DND-41 (cell line): ENCODE results near the gene NOL11.

Experiments used
- ATAC-seq: fragments of 200-7000 bp; cut with Tn5 transposase; 3 replicates; pipeline ENCODE4 v1.9.1; 2021; ENCODE audit warnings: low read depth; ENCODE audit not compliant: insufficient read depth
- DNase-seq: peaks from one replicate; pipeline ENCODE4 v3.0.0-alpha.2; 2020
- H2AFZ ChIP-seq: 2 replicates; pipeline ENCODE4 v1.6.0; 2012; ENCODE audit warnings: low read depth, low read length
- H3K27ac ChIP-seq: 2 replicates; pipeline ENCODE4 v1.5.1; 2012; ENCODE audit warnings: low read length, inconsistent platforms
- H3K27me3 ChIP-seq: fragments of 200-600 bp; sonication (generic); 2 replicates; pipeline ENCODE4 v1.6.0; 2012; ENCODE audit warnings: low read length, mild to moderate bottlenecking, inconsistent platforms; ENCODE audit not compliant: insufficient read depth, poor library complexity
- H3K36me3 ChIP-seq: 2 replicates; pipeline ENCODE4 v1.5.1; 2012; ENCODE audit warnings: low read length, inconsistent platforms; ENCODE audit not compliant: insufficient read depth
- H3K4me1 ChIP-seq: 2 replicates; pipeline ENCODE4 v1.5.1; 2012; ENCODE audit warnings: mild to moderate bottlenecking, low read length; ENCODE audit not compliant: insufficient read depth
- H3K4me2 ChIP-seq: 2 replicates; pipeline ENCODE4 v1.6.0; 2012; ENCODE audit warnings: mild to moderate bottlenecking, moderate library complexity, low read length, inconsistent platforms; ENCODE audit not compliant: insufficient read depth
- H3K4me3 ChIP-seq, 2 experiments: fragments of 200-600 bp in 1 of 2; shearing (Covaris generic) in 1 of 2; 2 replicates each; pipeline ENCODE4 v1.5.1; 2012 to 2016; ENCODE audit warnings: inconsistent platforms in 2 of 2, low read length in 2 of 2, mild to moderate bottlenecking in 2 of 2, low read depth in 1 of 2, moderate library complexity in 1 of 2
- H3K79me2 ChIP-seq: 2 replicates; pipeline ENCODE4 v1.6.0; 2012; ENCODE audit warnings: low read length, inconsistent platforms; ENCODE audit not compliant: insufficient read depth
- H3K9ac ChIP-seq: 2 replicates; pipeline ENCODE4 v1.6.0; 2012; ENCODE audit warnings: low read depth, mild to moderate bottlenecking, inconsistent platforms, low read length, moderate library complexity
- H3K9me3 ChIP-seq: 2 replicates; pipeline ENCODE4 v1.5.1; 2012; ENCODE audit warnings: low read length, moderate library complexity, mild to moderate bottlenecking, inconsistent platforms; ENCODE audit not compliant: insufficient read depth, severe bottlenecking
- H4K20me1 ChIP-seq: 2 replicates; pipeline ENCODE4 v1.6.0; 2012; ENCODE audit warnings: low read length; ENCODE audit not compliant: insufficient read depth
- CTCF ChIP-seq: IDR thresholded peaks from 2 replicates; pipeline ENCODE4 v1.5.1; 2012; ENCODE audit warnings: borderline replicate concordance, low read length, moderate library complexity, mild to moderate bottlenecking; ENCODE audit not compliant: poor library complexity, severe bottlenecking; ENCODE audit errors: extremely low read depth
- EZH2 ChIP-seq: IDR thresholded peaks from 3 replicates; pipeline ENCODE4 v1.6.1; 2012; ENCODE audit warnings: borderline replicate concordance, low read depth, mild to moderate bottlenecking, moderate library complexity, low read length, inconsistent platforms; ENCODE audit not compliant: severe bottlenecking

NOL11 gene

GRCh38 chr17:67717624-67718324 lies at the start of gene NOL11:
Gene NOL11 (plus strand): TSS chr17:67717936. CDS start chr17:67717948, 12 bp downstream.
- H3K4me2 ChIP-seq, result peak within 1 kb of the TSS; percentile 84
- peaks cover 30% of the 10 kb centered on the region for H3K4me1 ChIP-seq
- ATAC-seq (peak; percentile 96), DNase-seq (peak; percentile 99)
- no peaks in the 10 kb centered on the region for H3K27me3 ChIP-seq
- TF ChIP-seq EZH2 (no peak), CTCF (peak; percentile 97)
- H4K20me1 ChIP-seq, result no peaks in the 10 kb centered on the region; the same call in 1 of the 2 replicates
- peak within 1 kb of the TSS; percentile 69 to 85 for H3K4me3 ChIP-seq
- H3K79me2 ChIP-seq, result peaks cover 36% of the 10 kb centered on the region
- H2AFZ ChIP-seq, result peak within 1 kb of the TSS; percentile 86
- H3K9me3 ChIP-seq, result no peaks in the 10 kb centered on the region
- peak within 1 kb of the TSS; percentile 70 for H3K9ac ChIP-seq
- H3K27ac ChIP-seq, result peak within 1 kb of the TSS; percentile 87
- H3K36me3 ChIP-seq, result peaks cover 33% of the 10 kb centered on the region

- Histone ChIP-seq H3K9me3 (no peaks in the 10 kb centered on the region), H3K27ac (no peak overlapping the region), H3K27me3 (no peaks in the 10 kb centered on the region), H3K4me1 (no peaks in the 10 kb centered on the region), H3K9ac (no peak overlapping the region), H3K79me2 (no peaks in the 10 kb centered on the region), H3K4me3 (no peak overlapping the region), H3K36me3 (no peaks in the 10 kb centered on the region), H4K20me1 (no peaks in the 10 kb centered on the region), H3K4me2 (no peak overlapping the region), H2AFZ (no peak overlapping the region)
- DNase-seq (no peak), ATAC-seq (no peak)
- TF ChIP-seq CTCF (no peak), EZH2 (no peak)
Measured at GRCh38 chr17:67671493-67671892, 46.2 kb upstream of the NOL11 start.

- Histone ChIP-seq H3K4me3 (no peak overlapping the region), H3K79me2 (no peaks in the 10 kb centered on the region), H3K4me1 (no peaks in the 10 kb centered on the region), H2AFZ (no peak overlapping the region), H4K20me1 (no peaks in the 10 kb centered on the region), H3K27me3 (no peaks in the 10 kb centered on the region), H3K9ac (no peak overlapping the region), H3K4me2 (no peak overlapping the region), H3K27ac (no peak overlapping the region), H3K9me3 (no peaks in the 10 kb centered on the region), H3K36me3 (no peaks in the 10 kb centered on the region)
- TF ChIP-seq CTCF, result no peak
- no peak for TF ChIP-seq EZH2
- DNase-seq, result no peak
- no peak for ATAC-seq
Measured at GRCh38 chr17:67672592-67673335, 45.0 kb upstream of the NOL11 start.
